Testis (tissue), 3 donors: ENCODE data around the gene ERBB3. TPM values are rescaled to one million over a fixed set of nuclear protein-coding genes. Genes with fewer than 3 reads are reported as not detected.
A peak's percentile ranks its signal among the peaks of the same experiment; 100 is the strongest.
"Not testable (repeated sequence)": the region's sequence is repeated elsewhere in the genome, so short reads cannot be mapped to it uniquely, and the experiment has no call there.

ENCODE experiments used
- DNase-seq: peaks from one replicate; pipeline ENCODE4 v3.0.0-alpha.2; 2019
- H3K27ac ChIP-seq, 2 donors: fragments of 200-600 bp; sonication (generic); one replicate each; pipeline ENCODE4 v1.5.1; 2019
- H3K27me3 ChIP-seq: fragments of 200-600 bp; sonication (generic); one replicate; pipeline ENCODE4 v1.5.1; 2019
- H3K36me3 ChIP-seq: fragments of 200-600 bp; sonication (generic); one replicate; pipeline ENCODE4 v1.5.1; 2017; ENCODE audit warnings: low read depth; ENCODE audit errors: missing control alignments
- H3K4me1 ChIP-seq: fragments of 200-600 bp; sonication (generic); one replicate; pipeline ENCODE4 v1.5.1; 2019
- H3K4me3 ChIP-seq, 2 donors: fragments of 200-600 bp; sonication (generic); one replicate each; pipeline ENCODE4 v1.5.1; 2017 to 2019
- H3K9me3 ChIP-seq: fragments of 200-600 bp; sonication (generic); one replicate; pipeline ENCODE4 v1.5.1; 2017
- POLR2A ChIP-seq: fragments of 450-650 bp; IDR thresholded peaks from one replicate; pipeline ENCODE4 v1.6.1; 2017; ENCODE audit warnings: antibody characterized with exemption, mild to moderate bottlenecking, moderate library complexity
- WGBS, 2 donors: methylation state at CpG; one replicate each; pipeline ENCODE4 v1.1.5; 2018; 5-methylcytosine and 5-hydroxymethylcytosine counted together
- intact Hi-C: fragments of 100-400 bp; cut with DNase I; formaldehyde crosslinking; loops from one replicate; pipeline ENCODE4 v1.15.1; 2023; ENCODE audit warnings: low total_unique reads
- polyA plus RNA-seq: library from polyadenylated mRNA; stranded (reverse); fragments of 350-450 nt; fragmentation: Illumina TruSeq; extraction: RNeasy Lipid Tissue Mini Kit (QIAGEN cat#74804); gene quantifications from one replicate; pipeline ENCODE4 v1.2.3, GENCODE V29; 2014; ENCODE audit warnings: low read depth, low replicate concordance; ENCODE audit not compliant: insufficient read depth
- total RNA-seq, 2 donors: library from RNA; depleted of rRNA; stranded (reverse); fragments of >200 nt; gene quantifications; one replicate each; pipeline ENCODE4 v1.2.3, GENCODE V29; 2016
- TF ChIP-seq, protein P1 (sequence below), 3 experiments: fragments of 450-650 bp in 2 of 3; fragments of 200-600 bp in 1 of 3; sonication (generic) in 1 of 3; IDR thresholded peaks; one replicate each; pipeline ENCODE4 v1.5.1; 2016 to 2019; ENCODE audit warnings: antibody characterized with exemption in 3 of 3, mild to moderate bottlenecking in 2 of 3, moderate library complexity in 1 of 3

Gene ERBB3
- total and polyA plus RNA-seq, 3 donors from 2014 or later, result 3.3 to 9.8 (median 6.1) TPM

GRCh38 chr12:56038022-56038655 lies 41.8 kb upstream of the ERBB3 start:
- DNase-seq, result no peak
- intact Hi-C loops, result no loop called here
- Histone ChIP-seq H3K27ac (no peak overlapping the region), H3K4me1 (peaks cover 9% of the 10 kb centered on the region), H3K4me3 (no peak overlapping the region), H3K9me3 (no peaks in the 10 kb centered on the region), H3K36me3 (no peaks in the 10 kb centered on the region), H3K27me3 (no peaks in the 10 kb centered on the region)
- no peak for TF ChIP-seq POLR2A
- TF ChIP-seq, protein P1, sequence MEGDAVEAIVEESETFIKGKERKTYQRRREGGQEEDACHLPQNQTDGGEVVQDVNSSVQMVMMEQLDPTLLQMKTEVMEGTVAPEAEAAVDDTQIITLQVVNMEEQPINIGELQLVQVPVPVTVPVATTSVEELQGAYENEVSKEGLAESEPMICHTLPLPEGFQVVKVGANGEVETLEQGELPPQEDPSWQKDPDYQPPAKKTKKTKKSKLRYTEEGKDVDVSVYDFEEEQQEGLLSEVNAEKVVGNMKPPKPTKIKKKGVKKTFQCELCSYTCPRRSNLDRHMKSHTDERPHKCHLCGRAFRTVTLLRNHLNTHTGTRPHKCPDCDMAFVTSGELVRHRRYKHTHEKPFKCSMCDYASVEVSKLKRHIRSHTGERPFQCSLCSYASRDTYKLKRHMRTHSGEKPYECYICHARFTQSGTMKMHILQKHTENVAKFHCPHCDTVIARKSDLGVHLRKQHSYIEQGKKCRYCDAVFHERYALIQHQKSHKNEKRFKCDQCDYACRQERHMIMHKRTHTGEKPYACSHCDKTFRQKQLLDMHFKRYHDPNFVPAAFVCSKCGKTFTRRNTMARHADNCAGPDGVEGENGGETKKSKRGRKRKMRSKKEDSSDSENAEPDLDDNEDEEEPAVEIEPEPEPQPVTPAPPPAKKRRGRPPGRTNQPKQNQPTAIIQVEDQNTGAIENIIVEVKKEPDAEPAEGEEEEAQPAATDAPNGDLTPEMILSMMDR (IDR thresholded peaks at IDR 0.05), result no peak
- WGBS, 2 donors, result 67 to 70% methylated on average over 2 of the region's 2 CpGs

GRCh38 chr12:56040151-56040550 lies 39.8 kb upstream of the ERBB3 start:
- Histone ChIP-seq H3K4me3 (no peak overlapping the region), H3K27ac (no peak overlapping the region), H3K9me3 (no peaks in the 10 kb centered on the region), H3K27me3 (no peaks in the 10 kb centered on the region), H3K36me3 (no peaks in the 10 kb centered on the region), H3K4me1 (peaks cover 13% of the 10 kb centered on the region)
- intact Hi-C loops, result no loop called here
- DNase-seq, result no peak
- 86 to 100% methylated on average over 1 of the region's 1 CpG for WGBS, 2 donors
- TF ChIP-seq, protein P1 (IDR thresholded peaks at IDR 0.05), result no peak
- no peak for TF ChIP-seq POLR2A

DNA sequence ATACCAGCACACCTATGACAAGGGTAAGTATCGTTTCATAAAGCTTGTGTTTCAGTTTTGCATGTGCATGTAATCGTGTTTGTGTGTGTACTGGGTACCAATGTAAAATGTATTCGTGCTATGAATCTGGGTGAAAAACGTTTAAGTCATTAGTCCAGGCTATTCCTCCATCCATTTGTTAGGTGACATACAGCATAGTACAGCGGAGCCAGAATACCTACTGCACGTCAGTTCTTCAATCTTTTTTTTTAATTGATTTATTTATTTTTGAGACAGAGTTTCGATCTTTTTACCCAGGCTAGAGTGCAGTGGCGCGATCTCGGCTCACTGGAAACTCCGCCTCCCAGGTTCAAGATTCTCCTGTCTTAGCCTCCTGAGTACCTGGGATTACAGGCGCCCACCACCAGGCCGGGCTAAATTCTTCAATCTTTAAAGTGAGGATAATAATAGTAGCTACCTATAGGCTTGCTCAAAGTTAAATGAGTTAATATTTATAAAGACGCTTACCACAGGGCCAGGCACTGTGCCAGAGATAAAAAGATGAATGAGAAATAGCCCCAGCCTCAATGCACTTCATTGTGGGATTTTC lies 38.9 kb upstream of the ERBB3 start:
- no peaks in the 10 kb centered on the region for H3K36me3 ChIP-seq
- H3K4me1 ChIP-seq, result peaks cover 13% of the 10 kb centered on the region
- H3K27ac ChIP-seq, result peak overlapping the region; percentile 97
- no peaks in the 10 kb centered on the region for H3K27me3 ChIP-seq
- no peaks in the 10 kb centered on the region for H3K9me3 ChIP-seq
- TF ChIP-seq POLR2A, result no peak
- TF ChIP-seq, protein P1 (IDR thresholded peaks at IDR 0.05), result peak in 2 of 3 experiments; percentile 7 to 49
- no peak for DNase-seq
- WGBS, 2 donors, result 44 to 55% methylated on average over 14 of the region's 14 CpGs
- peak overlapping the region; percentile 88 to 97 for H3K4me3 ChIP-seq
- intact Hi-C loops, result no loop called here

DNA sequence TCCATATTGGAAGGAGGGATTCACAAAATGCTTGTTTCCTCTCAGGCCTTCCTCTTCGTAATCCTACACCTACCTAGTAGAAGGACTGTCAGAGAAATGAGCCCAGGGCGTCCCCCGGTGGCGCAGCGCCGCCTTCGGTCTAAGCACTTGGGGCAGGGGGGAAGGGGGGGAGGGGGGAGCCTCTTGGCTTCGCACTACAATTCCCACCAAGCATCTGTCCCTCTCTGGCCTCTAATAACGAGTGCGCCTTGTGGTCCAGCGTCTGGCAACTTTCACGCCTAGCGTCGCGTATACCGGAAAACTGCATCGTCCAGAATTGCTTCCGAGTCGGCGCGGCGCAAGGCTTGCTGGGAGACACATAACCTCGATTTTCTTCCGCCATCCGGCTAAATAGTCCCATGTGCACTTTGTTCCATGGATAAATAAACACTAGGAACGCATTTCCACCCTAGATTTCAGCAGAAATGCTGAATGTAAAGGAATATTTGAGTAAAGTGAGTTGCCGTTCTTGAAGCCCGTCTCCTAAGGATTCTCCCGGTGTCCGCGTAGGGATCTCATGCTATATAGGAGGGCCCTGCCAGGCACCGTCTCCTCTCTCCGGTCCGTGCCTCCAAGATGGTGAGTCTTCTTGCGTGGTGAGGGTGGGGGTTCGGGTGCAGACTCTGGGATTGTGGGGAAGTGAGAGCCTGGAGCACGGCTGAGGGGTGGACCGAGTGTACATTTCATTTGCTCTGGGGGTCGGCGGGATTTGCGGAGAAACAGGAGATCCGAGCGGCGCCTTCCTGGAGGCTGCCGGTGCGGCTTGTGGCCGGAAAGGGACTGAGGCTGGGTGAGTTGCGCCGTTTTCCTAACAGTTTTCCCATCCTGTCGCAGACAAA lies 38.2 kb upstream of the ERBB3 start, which contains the start of gene RPS26:
RPS26 (plus strand) TSS at position 367 of the 878 bp plus-strand sequence; CDS start at position 616, 249 bp downstream.
- Histone ChIP-seq H3K4me1 (peaks cover 13% of the 10 kb centered on the region), H3K36me3 (no peaks in the 10 kb centered on the region), H3K27ac (peak within 1 kb of the TSS; percentile 97), H3K9me3 (no peaks in the 10 kb centered on the region), H3K4me3 (peak within 1 kb of the TSS; percentile 88 to 97), H3K27me3 (no peaks in the 10 kb centered on the region)
- TF ChIP-seq, protein P1 (IDR thresholded peaks at IDR 0.05), result peak; percentile 1 to 36 (median 4)
- TF ChIP-seq POLR2A, result no peak
- DNase-seq, result peak; percentile 97
- intact Hi-C loops, result no loop called here
- 0 to 1% methylated on average over 30 to 50 of the region's 50 CpGs for WGBS, 2 donors

DNA sequence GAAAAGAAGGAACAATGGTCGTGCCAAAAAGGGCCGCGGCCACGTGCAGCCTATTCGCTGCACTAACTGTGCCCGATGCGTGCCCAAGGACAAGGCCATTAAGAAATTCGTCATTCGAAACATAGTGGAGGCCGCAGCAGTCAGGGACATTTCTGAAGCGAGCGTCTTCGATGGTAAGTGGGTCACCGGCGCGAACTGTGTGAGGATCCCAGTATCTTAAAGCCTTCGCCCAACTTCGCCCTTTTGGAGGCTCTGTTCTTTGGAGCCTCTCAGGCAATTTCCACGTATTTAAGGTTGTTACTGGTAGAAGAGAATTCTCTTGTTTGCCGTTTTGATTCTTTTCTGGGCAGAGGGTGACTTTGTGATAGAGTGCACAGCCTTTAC lies 37.5 kb upstream of the ERBB3 start:
- 0% methylated on average over 12 to 20 of the region's 20 CpGs for WGBS, 2 donors
- H3K4me3 ChIP-seq, result peak overlapping the region; percentile 88 to 97
- H3K27ac ChIP-seq, result peak overlapping the region; percentile 97
- H3K9me3 ChIP-seq, H3K36me3 ChIP-seq, DNase-seq, H3K27me3 ChIP-seq, intact Hi-C loops, H3K4me1 ChIP-seq: not testable (repeated sequence)
